Stimulated activated CD4-positive, alpha-beta T cell treated with anti-CD3 and anti-CD28 coated beads, TNF-alpha, amount 100 ng/mL, for 48 hours (primary cell): ENCODE data around the gene OR5H2.

Source experiments
- DNase-seq, 3 donors: peaks; one replicate each; pipeline ENCODE4 v3.0.0-alpha.2; 2020; ENCODE audit warnings: low read depth in 3 of 3

Gene OR5H2

GRCh38 chr3:98331329-98331728 is 49.0 kb downstream of the OR5H2 start:
- no peak for DNase-seq
